ENCODE measurements around the gene CCDC61. TPM values are rescaled to one million over a fixed set of nuclear protein-coding genes. Genes with fewer than 3 reads are reported as not detected.
A peak's percentile ranks its signal among the peaks of the same experiment; 100 is the strongest.

The CCDC61 gene
- total RNA-seq, 1 donor from 2014 or later, result 7.5 TPM

DNA sequence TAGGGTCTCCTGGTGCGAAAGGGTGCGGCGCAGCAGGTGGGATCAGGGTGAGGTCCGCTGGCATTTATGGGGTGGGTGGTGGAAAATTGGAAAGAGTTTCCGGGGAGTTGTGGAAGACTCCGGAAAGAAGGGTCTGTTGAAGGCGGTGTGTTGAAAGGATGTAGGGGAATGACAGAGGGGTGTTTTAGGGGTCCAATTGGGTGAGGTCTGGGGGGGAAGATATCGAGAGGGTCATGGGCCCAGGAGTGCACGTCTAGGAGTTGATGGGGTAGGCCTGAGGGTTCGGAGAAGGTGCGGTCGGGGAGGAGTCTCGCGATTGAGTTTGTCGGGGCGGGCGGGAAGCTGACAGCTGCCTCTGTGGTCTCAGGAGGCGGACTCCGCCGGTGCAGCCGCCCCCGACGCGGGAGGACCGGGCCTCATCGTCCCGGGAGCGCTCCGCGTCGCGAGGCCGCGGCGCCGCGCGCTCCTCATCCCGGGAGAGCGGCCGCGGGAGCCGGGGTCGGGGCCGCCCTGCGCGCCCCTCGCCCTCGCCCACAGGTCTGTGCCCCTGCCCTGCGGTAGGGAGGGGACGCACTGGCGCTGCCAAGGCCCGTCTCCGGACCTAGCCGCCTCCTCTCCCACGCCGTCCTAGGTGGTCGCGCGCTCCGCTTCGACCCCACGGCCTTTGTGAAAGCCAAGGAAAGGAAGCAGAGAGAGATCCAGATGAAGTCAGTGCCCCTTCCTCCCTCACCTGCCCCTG lies 20.6 kb downstream of the CCDC61 start:
- DNase-seq (ENCODE audit: low read depth), result no peak

- DNase-seq (ENCODE audit: low read depth), result peak; percentile 49
Measured at GRCh38 chr19:46016426-46017094, 21.3 kb downstream of the CCDC61 start.

DNA sequence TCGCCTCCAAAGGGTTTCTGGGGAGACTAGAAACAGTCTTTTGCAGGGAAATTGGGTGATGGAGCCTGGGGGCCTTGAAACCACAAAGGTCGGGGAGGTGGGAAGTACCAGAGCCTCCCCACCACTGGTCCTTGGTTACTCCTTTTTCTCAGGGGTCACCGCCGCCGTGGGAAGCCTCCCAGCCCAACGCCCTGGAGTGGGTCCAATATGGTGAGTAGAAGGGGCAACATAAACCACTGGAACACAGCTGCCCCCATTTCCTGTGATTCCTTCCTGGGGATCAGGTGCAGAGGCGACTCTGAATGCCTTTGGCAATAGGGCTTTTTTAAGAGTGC lies 21.8 kb downstream of the CCDC61 start:
- DNase-seq (ENCODE audit: low read depth), result no peak

DNA sequence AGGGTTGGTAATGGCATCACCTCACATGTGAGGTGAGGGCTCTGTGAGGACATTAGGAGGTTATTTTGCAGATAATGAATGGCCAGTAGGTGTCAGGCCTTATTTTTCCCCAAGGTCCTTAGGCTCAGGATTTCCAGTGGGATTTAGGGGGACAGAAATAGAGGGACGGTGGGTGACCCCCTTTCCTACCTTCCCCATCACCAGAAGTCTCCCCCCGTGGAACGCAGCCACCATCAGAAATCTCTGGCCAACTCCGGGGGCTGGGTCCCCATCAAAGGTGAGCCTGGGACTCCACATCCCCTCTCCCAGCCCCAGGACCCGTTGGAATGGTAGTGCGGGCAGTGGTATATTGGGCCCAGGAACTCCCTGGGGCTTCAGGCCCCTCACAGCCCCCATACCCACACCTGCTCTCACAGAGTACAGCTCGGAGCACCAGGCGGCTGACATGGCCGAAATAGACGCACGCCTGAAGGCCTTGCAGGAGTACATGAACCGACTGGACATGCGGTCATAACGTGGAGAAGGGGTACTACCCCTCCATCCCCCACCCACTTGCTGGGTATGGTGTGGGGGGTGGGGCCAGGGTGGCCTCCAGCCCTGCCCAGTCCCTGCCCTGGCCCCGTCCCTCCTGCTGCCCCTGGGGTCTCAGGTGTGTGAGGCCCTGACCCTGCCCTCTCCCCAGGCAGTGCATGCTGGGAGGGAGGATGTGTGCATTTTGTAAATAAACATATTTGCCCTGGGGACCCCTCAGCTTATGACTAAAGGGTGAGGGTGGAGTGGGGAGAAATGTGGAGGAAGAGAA lies 22.8 kb downstream of the CCDC61 start:
- no peak for DNase-seq (ENCODE audit: low read depth)

GRCh38 chr19:46018729-46019251 lies 23.5 kb downstream of the CCDC61 start:
- DNase-seq (ENCODE audit: low read depth), result no peak

GRCh38 chr19:46019270-46019669 lies 24.0 kb downstream of the CCDC61 start:
- no peak for DNase-seq (ENCODE audit: low read depth)

DNA sequence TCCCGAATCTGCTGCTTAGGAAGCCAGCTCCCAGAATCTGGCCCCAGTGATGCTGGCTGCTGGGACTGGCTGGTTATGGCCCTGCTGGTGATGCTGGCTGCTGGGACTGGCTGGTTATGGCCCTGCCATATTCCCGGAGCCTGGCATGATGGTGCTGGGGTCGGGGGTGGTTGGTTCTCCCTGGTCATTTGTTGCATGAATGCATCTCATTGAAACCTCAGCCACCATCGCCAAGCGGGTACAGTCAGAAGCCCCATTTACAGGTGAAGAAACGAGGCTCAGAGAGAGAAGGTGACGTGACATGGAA lies 25.5 kb downstream of the CCDC61 start:
- no peak for DNase-seq (ENCODE audit: low read depth)

DNA sequence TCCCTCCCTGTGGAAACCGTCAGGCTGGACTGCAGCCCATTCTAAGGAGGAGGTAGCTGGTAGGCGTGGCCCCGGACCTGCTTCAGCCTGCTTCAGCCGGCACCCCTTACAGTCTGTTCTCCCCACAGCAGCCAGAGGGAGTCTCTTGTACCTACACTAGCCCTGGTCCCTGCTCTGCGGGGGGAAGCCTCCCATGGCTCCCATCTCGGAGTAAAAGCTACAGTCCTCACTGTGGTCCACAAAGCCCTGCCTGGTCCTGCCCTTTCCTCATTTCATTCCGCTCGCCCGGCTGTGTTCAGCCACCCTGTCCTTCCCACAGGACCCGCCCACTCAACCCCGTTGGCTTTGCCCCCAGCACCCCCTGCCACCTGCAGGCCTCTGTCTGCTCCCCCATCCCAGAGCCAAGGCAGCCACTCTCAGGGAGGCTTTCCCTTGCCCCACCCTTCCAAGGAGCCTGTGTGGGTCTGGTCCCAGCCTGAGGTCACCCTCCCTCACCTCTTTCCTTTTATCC lies 26.3 kb downstream of the CCDC61 start:
- no peak for DNase-seq (ENCODE audit: low read depth)

- DNase-seq (ENCODE audit: low read depth), result no peak
Measured at GRCh38 chr19:46022061-46022430, 26.8 kb downstream of the CCDC61 start.

DNA sequence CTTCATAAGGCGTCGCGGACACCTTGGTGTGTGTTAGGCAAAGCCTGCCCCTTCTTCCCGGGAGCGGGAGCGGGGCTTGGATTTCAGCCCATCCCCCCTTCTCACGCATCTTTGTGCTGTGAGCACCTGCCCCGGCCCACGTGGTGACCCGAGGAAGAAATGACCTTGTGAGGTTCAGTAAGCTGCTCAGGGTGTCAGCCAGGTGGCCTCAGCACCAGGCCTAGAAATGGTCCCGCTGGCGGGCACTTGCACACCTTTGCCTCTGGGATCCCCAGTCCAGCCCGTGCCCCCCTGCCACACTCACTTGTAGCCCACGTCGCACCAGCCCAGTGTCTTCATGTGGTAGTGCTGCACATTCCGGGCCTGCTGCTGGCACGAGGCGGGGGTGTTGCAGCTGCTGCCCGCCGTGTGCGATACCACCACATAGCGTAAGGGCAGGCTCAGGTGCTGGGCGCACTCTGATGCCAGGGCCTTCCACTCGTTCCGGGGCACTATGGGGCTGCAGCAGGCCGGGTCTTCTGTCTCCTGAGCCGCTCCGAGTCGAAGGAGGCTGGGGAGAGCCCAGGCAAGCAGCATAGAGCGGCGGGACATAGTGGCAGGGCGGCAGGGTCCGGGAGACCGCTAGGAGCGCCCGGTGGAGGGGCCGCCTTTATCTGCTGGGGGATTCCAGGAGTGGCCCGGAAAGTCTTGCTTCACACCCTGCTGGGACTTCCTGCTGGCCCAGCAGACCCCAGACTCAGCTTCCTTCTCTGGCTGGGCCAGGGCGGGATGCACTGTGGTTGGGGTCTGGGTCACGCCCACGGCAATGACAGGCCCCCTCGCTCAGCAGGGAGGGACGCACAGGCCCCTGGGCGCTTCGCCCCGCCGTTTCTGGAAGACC lies 27.4 kb downstream of the CCDC61 start, which contains the start of gene PGLYRP1:
TSS of gene PGLYRP1 (minus strand) at position 623 of the 880 bp plus-strand sequence. CDS start at position 591, 32 bp downstream.
- DNase-seq (ENCODE audit: low read depth), result no peak

DNA sequence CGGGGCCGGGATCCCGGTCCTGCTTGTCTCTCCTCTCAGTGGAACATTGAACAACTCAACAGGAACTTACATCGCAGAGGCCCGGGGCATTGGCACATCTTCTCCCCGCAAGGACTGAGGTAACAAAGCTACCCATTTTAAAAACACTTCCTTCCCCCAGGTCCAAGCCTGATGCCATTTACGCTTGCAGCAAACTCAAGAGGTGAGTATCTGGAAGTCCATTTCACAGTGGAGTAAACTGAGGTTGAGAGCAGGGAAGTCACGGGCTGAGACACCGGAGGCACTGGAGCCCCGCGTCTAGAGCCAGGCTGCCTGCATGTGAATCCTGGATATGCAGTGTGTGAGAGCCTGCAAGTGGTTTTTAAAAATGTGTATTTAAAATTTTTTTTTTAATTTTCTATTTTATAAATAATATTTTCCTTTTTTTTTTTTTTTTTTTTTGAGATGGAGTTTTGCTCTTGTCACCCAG lies 28.1 kb downstream of the CCDC61 start:
- no peak for DNase-seq (ENCODE audit: low read depth)

DNA sequence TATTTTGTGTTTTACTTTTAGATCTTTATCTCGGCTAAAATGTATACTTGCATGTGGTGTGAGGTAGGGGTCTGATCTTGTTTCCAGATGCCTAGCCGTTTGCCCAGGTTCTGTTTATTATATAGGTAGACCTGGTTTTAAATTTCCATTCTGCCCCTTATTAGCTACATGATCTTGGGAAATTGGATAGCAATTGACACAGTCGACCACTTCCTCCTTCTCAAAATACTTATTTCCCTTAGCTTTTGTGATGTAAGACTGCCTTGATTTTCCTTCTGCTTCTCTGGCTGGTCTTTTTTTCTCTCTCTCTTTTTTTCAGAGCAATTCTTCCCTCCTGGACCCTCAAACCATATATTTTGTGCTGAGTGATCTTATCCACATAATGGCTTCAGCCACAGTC lies 30.6 kb downstream of the CCDC61 start:
- DNase-seq (ENCODE audit: low read depth), result no peak

DNA sequence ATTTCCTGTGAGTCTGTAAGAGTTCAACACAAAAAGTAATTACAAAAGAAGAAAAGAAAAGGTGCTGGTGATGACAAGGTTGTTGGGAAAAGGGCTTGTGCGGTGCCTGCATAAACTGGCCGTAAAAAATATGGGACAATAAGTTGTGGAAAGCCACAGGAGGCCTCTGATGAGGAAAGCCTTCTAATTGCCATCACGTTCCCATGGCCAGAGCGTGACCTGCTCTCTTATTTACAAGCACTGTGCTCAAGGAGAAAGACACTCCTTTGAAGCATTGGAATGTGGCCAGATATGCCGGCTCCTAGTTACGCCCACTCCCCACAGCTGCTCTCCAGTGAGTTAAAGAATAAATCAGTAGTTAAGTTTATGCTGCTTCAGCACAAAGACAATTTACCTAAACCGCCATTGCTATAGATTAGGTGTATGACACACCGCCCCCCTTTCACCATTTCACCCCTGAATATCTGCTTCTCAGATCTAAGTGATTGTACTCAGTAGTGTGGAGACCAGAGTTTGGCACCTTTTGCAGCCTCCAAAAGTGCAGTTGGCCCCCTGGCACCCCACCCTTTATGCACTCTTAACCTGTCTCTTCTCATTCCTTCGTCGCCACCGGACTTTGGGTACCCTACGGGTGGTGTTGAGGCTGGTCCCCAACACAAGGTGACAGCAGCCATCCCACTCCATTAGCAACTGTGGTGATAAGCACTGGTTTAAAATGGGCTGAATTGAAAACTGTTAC lies 35.7 kb downstream of the CCDC61 start:
- DNase-seq (ENCODE audit: low read depth), result no peak

GRCh38 chr19:46031781-46032596 lies 36.7 kb downstream of the CCDC61 start:
- no peak for DNase-seq (ENCODE audit: low read depth)

DNA sequence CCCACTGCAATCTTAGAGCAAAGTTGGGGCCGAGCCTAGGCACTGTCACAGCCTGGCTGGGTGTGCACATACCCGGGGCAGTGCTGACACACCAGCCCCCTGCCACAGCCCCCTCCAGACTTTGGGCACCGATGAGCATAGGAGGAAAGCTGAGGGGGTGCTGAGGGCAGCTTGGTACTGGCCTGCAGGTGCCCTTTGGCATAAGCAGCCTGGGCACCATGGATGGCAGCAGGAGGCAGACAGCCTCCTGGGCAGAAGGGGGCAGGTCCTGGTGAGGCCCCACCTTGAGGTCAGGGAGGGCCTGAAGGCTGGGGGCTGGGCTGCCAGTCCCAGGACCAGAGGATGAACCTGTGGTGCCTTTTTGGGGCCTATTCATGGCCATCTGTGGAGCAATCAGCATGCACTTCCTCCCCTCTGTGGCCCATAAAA lies 37.3 kb downstream of the CCDC61 start:
- DNase-seq (ENCODE audit: low read depth), result no peak

DNA sequence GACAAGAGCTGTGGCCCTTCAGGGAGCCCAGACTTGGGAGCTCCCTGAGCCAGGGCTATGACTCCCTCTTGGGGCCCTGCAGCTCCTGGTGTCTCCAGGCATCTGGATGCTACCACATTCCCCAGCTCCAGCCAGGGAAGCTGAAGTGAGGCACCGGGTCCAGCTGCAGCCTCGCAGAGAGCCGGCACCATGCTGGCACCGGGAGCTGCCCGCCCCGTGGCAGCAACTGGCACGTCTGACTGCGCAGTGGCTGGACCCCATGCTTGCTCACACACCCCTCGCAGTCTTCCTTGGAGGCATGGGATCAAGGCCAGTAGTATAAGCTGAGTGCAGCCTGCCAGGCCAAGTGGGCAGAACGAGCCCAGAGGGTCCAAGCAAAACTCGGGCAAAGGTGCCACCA lies 38.1 kb downstream of the CCDC61 start:
- DNase-seq (ENCODE audit: low read depth), result no peak

DNA sequence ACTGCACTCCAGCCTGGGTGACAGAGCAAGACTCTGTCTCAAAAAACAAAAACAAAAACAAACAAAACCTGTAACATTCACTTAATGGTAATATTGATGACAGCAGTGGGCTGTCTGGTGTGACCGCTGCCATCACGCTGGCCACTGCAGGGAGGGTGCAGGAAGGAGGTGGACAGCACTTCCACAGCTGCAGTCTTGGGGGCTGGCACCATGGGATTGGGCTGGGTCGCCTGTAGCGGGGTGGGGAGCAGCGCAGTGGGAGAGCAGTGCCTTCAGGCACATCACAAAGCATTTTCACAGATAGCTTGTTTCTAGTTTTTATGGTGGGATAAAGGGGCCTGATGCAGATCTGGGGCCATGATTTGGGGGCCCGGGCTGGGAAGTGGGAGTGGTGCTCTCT lies 40.3 kb downstream of the CCDC61 start:
- no peak for DNase-seq (ENCODE audit: low read depth)

GRCh38 chr19:46035986-46036743 lies 40.9 kb downstream of the CCDC61 start:
- no peak for DNase-seq (ENCODE audit: low read depth)

GRCh38 chr19:46036744-46037128 lies 41.5 kb downstream of the CCDC61 start:
- DNase-seq (ENCODE audit: low read depth), result no peak
